IMR-90 (cell line): ENCODE data around the gene ERP29. TPM values are rescaled to one million over a fixed set of nuclear protein-coding genes. Genes with fewer than 3 reads are reported as not detected.

Experiments
- ATAC-seq: fragments of 200-7000 bp; cut with Tn5 transposase; 2 replicates; pipeline ENCODE4 v1.9.1; 2020; ENCODE audit warnings: low read depth, mild to moderate bottlenecking, moderate library complexity
- BruUV-seq: library from RNA; stranded (reverse); fragments of 400-500 nt; replicated peaks from 2 replicates; lab custom pipeline; 2021; lab: Mats Ljungman, UMichigan
- CTCF ChIA-PET: fragments of 300-600 bp; formaldehyde crosslinking; extraction: SDS; loops from one replicate; lab custom pipeline; 2021; ENCODE audit warnings: antibody characterized with exemption; lab: Yijun Ruan, JAX
- POLR2A ChIA-PET: fragments of 300-600 bp; sonication (Branson Sonifier 250); formaldehyde crosslinking; loops from one replicate; lab custom pipeline; 2022; ENCODE audit warnings: antibody characterized with exemption; ENCODE audit not compliant: unreplicated experiment; lab: Charles Lee
- DNase-seq: peaks from one replicate; pipeline ENCODE4 v3.0.0; 2013
- H2AFZ ChIP-seq: replicated peaks from 2 replicates; pipeline ENCODE3; 2013; ENCODE audit warnings: low read length, mild to moderate bottlenecking; ENCODE audit not compliant: poor library complexity
- H2AK5ac ChIP-seq: 2 replicates; pipeline ENCODE4 v1.6.1; 2013; ENCODE audit warnings: low read depth, low read length, inconsistent platforms
- H2AK9ac ChIP-seq: replicated peaks from 2 replicates; pipeline ENCODE3; 2013; ENCODE audit warnings: mild to moderate bottlenecking, low read depth, low read length, moderate library complexity; ENCODE audit not compliant: poor library complexity
- H2BK120ac ChIP-seq: 2 replicates; pipeline ENCODE4 v1.6.1; 2013; ENCODE audit warnings: low read depth, low read length, inconsistent platforms
- H2BK15ac ChIP-seq: 3 replicates; pipeline ENCODE4 v1.6.1; 2013; ENCODE audit warnings: low read depth, low read length, inconsistent platforms
- H2BK20ac ChIP-seq: 2 replicates; pipeline ENCODE4 v1.6.1; 2013; ENCODE audit warnings: low read depth, mild to moderate bottlenecking, inconsistent platforms, low read length, moderate library complexity
- H2BK5ac ChIP-seq: 2 replicates; pipeline ENCODE4 v1.6.1; 2013; ENCODE audit warnings: mild to moderate bottlenecking, low read depth, low read length, inconsistent platforms; ENCODE audit not compliant: poor library complexity, severe bottlenecking
- H3K14ac ChIP-seq: replicated peaks from 2 replicates; pipeline ENCODE4 v1.6.1; 2013; ENCODE audit warnings: low read depth, low read length, inconsistent platforms
- H3K18ac ChIP-seq: 2 replicates; pipeline ENCODE4 v1.6.1; 2013; ENCODE audit warnings: low read depth, low read length, control low read depth
- H3K23ac ChIP-seq: 2 replicates; pipeline ENCODE4 v1.6.1; 2013; ENCODE audit warnings: low read depth, low read length, inconsistent platforms
- H3K27ac ChIP-seq: 2 replicates; pipeline ENCODE4 v1.5.1; 2013; ENCODE audit warnings: mild to moderate bottlenecking, control low read depth, low read length; ENCODE audit not compliant: insufficient read depth
- H3K27me3 ChIP-seq: 2 replicates; pipeline ENCODE4 v1.6.1; 2013; ENCODE audit warnings: low read length; ENCODE audit not compliant: control insufficient read depth, insufficient read depth
- H3K36me3 ChIP-seq: 2 replicates; pipeline ENCODE4 v1.6.1; 2013; ENCODE audit warnings: low read length, mixed read lengths; ENCODE audit not compliant: control insufficient read depth, insufficient read depth
- H3K4ac ChIP-seq: 2 replicates; pipeline ENCODE4 v1.6.1; 2013; ENCODE audit warnings: low read depth, low read length, inconsistent platforms
- H3K4me1 ChIP-seq: 2 replicates; pipeline ENCODE4 v1.6.1; 2013; ENCODE audit warnings: low read length, mixed read lengths; ENCODE audit not compliant: control insufficient read depth, insufficient read depth
- H3K4me2 ChIP-seq: 2 replicates; pipeline ENCODE4 v1.6.1; 2013; ENCODE audit warnings: low read depth, mild to moderate bottlenecking, control low read depth, low read length, moderate library complexity
- H3K4me3 ChIP-seq: 2 replicates; pipeline ENCODE4 v1.5.1; 2013; ENCODE audit warnings: low read depth, mild to moderate bottlenecking, control low read depth, low read length, moderate library complexity; ENCODE audit not compliant: insufficient read depth
- H3K56ac ChIP-seq: 2 replicates; pipeline ENCODE4 v1.6.1; 2013; ENCODE audit warnings: low read length, inconsistent platforms; ENCODE audit not compliant: insufficient read depth; ENCODE audit errors: extremely low read depth
- H3K79me1 ChIP-seq, 2 experiments: 2 replicates each; pipeline ENCODE4 v1.6.1; 2013; ENCODE audit warnings: low read length in 2 of 2, inconsistent platforms in 1 of 2, low read depth in 1 of 2
- H3K9ac ChIP-seq: 2 replicates; pipeline ENCODE4 v1.6.1; 2013; ENCODE audit warnings: low read depth, low read length, control low read depth
- H3K9me1 ChIP-seq: 2 replicates; pipeline ENCODE4 v1.6.1; 2013; ENCODE audit warnings: low read length, inconsistent platforms; ENCODE audit not compliant: insufficient read depth
- H3K9me3 ChIP-seq: 2 replicates; pipeline ENCODE4 v1.6.1; 2013; ENCODE audit warnings: low read length; ENCODE audit not compliant: control insufficient read depth, insufficient read depth
- H4K20me1 ChIP-seq: 2 replicates; pipeline ENCODE4 v1.6.1; 2013; ENCODE audit warnings: low read length, inconsistent platforms; ENCODE audit not compliant: insufficient read depth
- H4K5ac ChIP-seq: 2 replicates; pipeline ENCODE4 v1.6.1; 2013; ENCODE audit warnings: mild to moderate bottlenecking, low read depth, low read length, control low read depth
- H4K8ac ChIP-seq, 2 experiments: 2 replicates each; pipeline ENCODE4 v1.6.1; 2013; ENCODE audit warnings: low read depth in 2 of 2, low read length in 2 of 2, control low read depth in 1 of 2, inconsistent platforms in 1 of 2
- H4K91ac ChIP-seq: 2 replicates; pipeline ENCODE4 v1.6.1; 2013; ENCODE audit warnings: low read depth, low read length, inconsistent platforms; ENCODE audit not compliant: insufficient read depth
- BHLHE40 ChIP-seq: fragments of 150-350 bp; IDR thresholded peaks from 2 replicates; pipeline ENCODE4 v1.6.1; 2016; ENCODE audit warnings: mild to moderate bottlenecking, low read depth, low read length
- CEBPB ChIP-seq: IDR thresholded peaks from 2 replicates; pipeline ENCODE4 v1.6.1; 2012; ENCODE audit warnings: low read depth, low read length, improper control_type of control experiment
- CTCF ChIP-seq: conservative IDR thresholded peaks from 2 replicates; pipeline ENCODE4 v1.5.1; 2012; ENCODE audit warnings: mild to moderate bottlenecking, low read depth, low read length, improper control_type of control experiment
- ELK1 ChIP-seq: fragments of 150-350 bp; IDR thresholded peaks from 2 replicates; pipeline ENCODE4 v1.6.1; 2016; ENCODE audit warnings: low read depth, mild to moderate bottlenecking, low read length, moderate library complexity, borderline replicate concordance
- FOS ChIP-seq: fragments of 150-350 bp; IDR thresholded peaks from 2 replicates; pipeline ENCODE4 v1.6.1; 2016; ENCODE audit warnings: low read depth, low read length
- MAFK ChIP-seq: IDR thresholded peaks from 2 replicates; pipeline ENCODE4 v1.6.1; 2012; ENCODE audit warnings: low read depth, low read length, improper control_type of control experiment
- MAZ ChIP-seq: IDR thresholded peaks from 2 replicates; pipeline ENCODE4 v1.6.1; 2012; ENCODE audit warnings: low read depth, mild to moderate bottlenecking, low read length, improper control_type of control experiment, moderate library complexity, borderline replicate concordance
- MXI1 ChIP-seq: IDR thresholded peaks from 2 replicates; pipeline ENCODE4 v1.6.1; 2012; ENCODE audit warnings: low read depth, mild to moderate bottlenecking, low read length, moderate library complexity, borderline replicate concordance
- POLR2A ChIP-seq: IDR thresholded peaks from 2 replicates; pipeline ENCODE4 v1.6.1; 2012; ENCODE audit warnings: mild to moderate bottlenecking, low read depth, low read length
- RAD21 ChIP-seq: IDR thresholded peaks from 2 replicates; pipeline ENCODE4 v1.6.1; 2012; ENCODE audit warnings: low read length, improper control_type of control experiment
- USF2 ChIP-seq: fragments of 150-350 bp; IDR thresholded peaks from 2 replicates; pipeline ENCODE4 v1.6.1; 2017; ENCODE audit warnings: mild to moderate bottlenecking, antibody characterized with exemption, low read length, low read depth
- WGBS, 2 experiments: methylation state at CpG; one replicate each; pipeline versions ENCODE4 v1.1.5 to v1.1.7; 2013; ENCODE audit warnings: missing lambda C conversion rate in 2 of 2; ENCODE audit not compliant: insufficient read length in 1 of 2; ENCODE audit errors: extremely low coverage in 2 of 2; 5-methylcytosine and 5-hydroxymethylcytosine counted together
- dilution Hi-C: fragments of 300-500 bp; cut with HindIII; formaldehyde crosslinking; loops from one replicate; pipeline ENCODE4 v1.14.3; 2018; ENCODE audit warnings: low sequenced_read_pairs; ENCODE audit not compliant: unreplicated experiment
- in situ Hi-C: fragments of 300-500 bp; cut with MboI; formaldehyde crosslinking; loops from 3 replicates; pipeline ENCODE4 v1.14.3; 2019; ENCODE audit warnings: low sequenced_read_pairs, inconsistent platforms, mixed read lengths
- intact Hi-C: fragments of 100-400 bp; cut with micrococcal nuclease; formaldehyde crosslinking; loops from 2 replicates; pipeline ENCODE4 v1.10.0; 2022
- polyA plus RNA-seq, 3 experiments: library from polyadenylated mRNA; depleted of rRNA; stranded (reverse); fragments of >200 nt; gene quantifications; 2 replicates each; pipeline ENCODE4 v1.2.3, GENCODE V29; 2012; ENCODE audit warnings: low replicate concordance in 1 of 3
- total RNA-seq: library from RNA; depleted of rRNA; stranded (reverse); fragments of >200 nt; gene quantifications from 2 replicates; pipeline ENCODE4 v1.2.3, GENCODE V29; 2012

The ERP29 gene
- total and polyA plus RNA-seq, 2 of the 4 experiments (the other 2 are of a cell fraction) = 30.3 to 98.8 TPM

GRCh38 chr12:111995782-111996480 lies 17.3 kb upstream of the ERP29 start:
- no peaks in the 10 kb centered on the region for H3K27me3 ChIP-seq
- peaks cover 2% of the 10 kb centered on the region; the same call in 1 of the 2 replicates for H3K4me1 ChIP-seq
- no peak overlapping the region for H3K9ac ChIP-seq
- H2BK20ac ChIP-seq = no peak overlapping the region
- H3K56ac ChIP-seq = no peak overlapping the region
- CTCF ChIA-PET = no interaction called here
- H3K4me2 ChIP-seq = no peak overlapping the region
- intact Hi-C loops (no loop called here), dilution Hi-C loops (no loop called here), in situ Hi-C loops (no loop called here)
- H3K9me1 ChIP-seq = no peaks in the 10 kb centered on the region
- no peak overlapping the region for H2AFZ ChIP-seq
- WGBS, 2 experiments = no CpG with 5 or more reads among the region's 1 CpG
- POLR2A ChIA-PET = no interaction called here
- H2AK9ac ChIP-seq = no peak overlapping the region
- no peak overlapping the region for H2BK15ac ChIP-seq
- TF ChIP-seq POLR2A (no peak), USF2 (no peak), BHLHE40 (no peak), CEBPB (no peak), CTCF (no peak), MXI1 (no peak), RAD21 (no peak), ELK1 (no peak), MAZ (no peak), FOS (no peak), MAFK (no peak)
- no TSS peak for BruUV-seq
- ATAC-seq (no peak), DNase-seq (no peak)
- H3K23ac ChIP-seq = no peak overlapping the region
- no peak overlapping the region for H3K4ac ChIP-seq
- no peak overlapping the region for H3K18ac ChIP-seq
- H3K9me3 ChIP-seq = no peaks in the 10 kb centered on the region
- H3K36me3 ChIP-seq = no peaks in the 10 kb centered on the region
- H3K79me1 ChIP-seq = no peaks in the 10 kb centered on the region
- H4K5ac ChIP-seq = no peak overlapping the region
- H3K14ac ChIP-seq = no peak overlapping the region
- no peak overlapping the region for H2AK5ac ChIP-seq
- H3K27ac ChIP-seq = no peak overlapping the region
- H4K91ac ChIP-seq = no peak overlapping the region
- no peak overlapping the region for H4K8ac ChIP-seq
- no peaks in the 10 kb centered on the region for H4K20me1 ChIP-seq
- no peak overlapping the region for H2BK5ac ChIP-seq
- H3K4me3 ChIP-seq = no peak overlapping the region
- H2BK120ac ChIP-seq = no peak overlapping the region
